GM23338 (cell line): Measurements from ENCODE around the gene CALR. TPM values are rescaled to one million over a fixed set of nuclear protein-coding genes. Genes with fewer than 3 reads are reported as not detected.

Experiments used
- CREB1 ChIP-seq: fragments of 250-450 bp; sonication (Bioruptor Pico); IDR thresholded peaks from 2 replicates; pipeline ENCODE4 v1.5.0; 2020; ENCODE audit warnings: low read depth, mild to moderate bottlenecking, moderate library complexity
- EZH2 ChIP-seq: fragments of 200-600 bp; sonication (generic); IDR thresholded peaks from one replicate; pipeline ENCODE4 v1.8.0; 2017; ENCODE audit warnings: antibody characterized with exemption, mild to moderate bottlenecking, low read depth; ENCODE audit not compliant: unreplicated experiment
- EZH2phosphoT487 ChIP-seq: fragments of 200-600 bp; sonication (generic); IDR thresholded peaks from one replicate; pipeline ENCODE4 v1.8.1; 2018; ENCODE audit warnings: antibody characterized with exemption; ENCODE audit not compliant: unreplicated experiment
- JUNB ChIP-seq: IDR thresholded peaks from one replicate; pipeline ENCODE4 v1.6.1; 2016; ENCODE audit warnings: antibody characterized with exemption; ENCODE audit not compliant: unreplicated experiment
- NANOG ChIP-seq: IDR thresholded peaks from 2 replicates; pipeline ENCODE4 v1.6.1; 2016; ENCODE audit warnings: antibody characterized with exemption, borderline replicate concordance
- POLR2AphosphoS5 ChIP-seq: IDR thresholded peaks from 2 replicates; pipeline ENCODE4 v1.6.1; 2016; ENCODE audit warnings: antibody characterized with exemption, low read depth
- STAT1 ChIP-seq: IDR thresholded peaks from one replicate; pipeline ENCODE4 v1.6.1; 2016; ENCODE audit warnings: antibody characterized with exemption; ENCODE audit not compliant: unreplicated experiment
- ZNF114 ChIP-seq: fragments of 250-450 bp; sonication (Bioruptor Pico); IDR thresholded peaks from 2 replicates; pipeline ENCODE4 v1.5.0; 2020; ENCODE audit warnings: mild to moderate bottlenecking, moderate library complexity
- polyA plus RNA-seq: library from polyadenylated mRNA; unstranded; fragments of >200 nt; fragmentation: Nextera tagmentation; extraction: Ambion mirVana; gene quantifications from 2 replicates; pipeline ENCODE4 v1.2.1, GENCODE V29; 2016
- total RNA-seq: library from RNA; depleted of rRNA; stranded (reverse); fragments of >200 nt; shearing (Covaris generic); gene quantifications from 2 replicates; pipeline ENCODE4 v1.2.3, GENCODE V29; 2014
- TF ChIP-seq, protein P1 (sequence below): fragments of 250-450 bp; sonication (Bioruptor Pico); IDR thresholded peaks from 2 replicates; pipeline ENCODE4 v1.5.0; 2020; ENCODE audit warnings: mild to moderate bottlenecking, moderate library complexity
- TF ChIP-seq, protein P2 (sequence below): IDR thresholded peaks from 2 replicates; pipeline ENCODE4 v1.6.1; 2016; ENCODE audit warnings: antibody characterized with exemption
- TF ChIP-seq, protein P3 (sequence below), 2 experiments: fragments of 200-600 bp in 1 of 2; sonication (generic) in 1 of 2; conservative IDR thresholded peaks; 2 replicates each; pipeline versions ENCODE4 v1.5.1 to v1.6.1; 2016 to 2017; ENCODE audit warnings: antibody characterized with exemption in 2 of 2, low read depth in 2 of 2, mild to moderate bottlenecking in 2 of 2, moderate library complexity in 1 of 2

Gene CALR
- total and polyA plus RNA-seq, 2 experiments from 2014 or later, result 760 to 1,131 TPM

DNA sequence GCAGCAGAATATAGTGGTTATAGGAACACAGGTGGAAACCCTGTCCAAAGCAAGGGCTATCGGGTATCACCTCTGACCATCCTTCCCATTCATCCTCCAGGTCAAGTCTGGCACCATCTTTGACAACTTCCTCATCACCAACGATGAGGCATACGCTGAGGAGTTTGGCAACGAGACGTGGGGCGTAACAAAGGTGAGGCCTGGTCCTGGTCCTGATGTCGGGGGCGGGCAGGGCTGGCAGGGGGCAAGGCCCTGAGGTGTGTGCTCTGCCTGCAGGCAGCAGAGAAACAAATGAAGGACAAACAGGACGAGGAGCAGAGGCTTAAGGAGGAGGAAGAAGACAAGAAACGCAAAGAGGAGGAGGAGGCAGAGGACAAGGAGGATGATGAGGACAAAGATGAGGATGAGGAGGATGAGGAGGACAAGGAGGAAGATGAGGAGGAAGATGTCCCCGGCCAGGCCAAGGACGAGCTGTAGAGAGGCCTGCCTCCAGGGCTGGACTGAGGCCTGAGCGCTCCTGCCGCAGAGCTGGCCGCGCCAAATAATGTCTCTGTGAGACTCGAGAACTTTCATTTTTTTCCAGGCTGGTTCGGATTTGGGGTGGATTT is 5.1 kb downstream of the CALR start (continued):
- TF ChIP-seq, protein P1, sequence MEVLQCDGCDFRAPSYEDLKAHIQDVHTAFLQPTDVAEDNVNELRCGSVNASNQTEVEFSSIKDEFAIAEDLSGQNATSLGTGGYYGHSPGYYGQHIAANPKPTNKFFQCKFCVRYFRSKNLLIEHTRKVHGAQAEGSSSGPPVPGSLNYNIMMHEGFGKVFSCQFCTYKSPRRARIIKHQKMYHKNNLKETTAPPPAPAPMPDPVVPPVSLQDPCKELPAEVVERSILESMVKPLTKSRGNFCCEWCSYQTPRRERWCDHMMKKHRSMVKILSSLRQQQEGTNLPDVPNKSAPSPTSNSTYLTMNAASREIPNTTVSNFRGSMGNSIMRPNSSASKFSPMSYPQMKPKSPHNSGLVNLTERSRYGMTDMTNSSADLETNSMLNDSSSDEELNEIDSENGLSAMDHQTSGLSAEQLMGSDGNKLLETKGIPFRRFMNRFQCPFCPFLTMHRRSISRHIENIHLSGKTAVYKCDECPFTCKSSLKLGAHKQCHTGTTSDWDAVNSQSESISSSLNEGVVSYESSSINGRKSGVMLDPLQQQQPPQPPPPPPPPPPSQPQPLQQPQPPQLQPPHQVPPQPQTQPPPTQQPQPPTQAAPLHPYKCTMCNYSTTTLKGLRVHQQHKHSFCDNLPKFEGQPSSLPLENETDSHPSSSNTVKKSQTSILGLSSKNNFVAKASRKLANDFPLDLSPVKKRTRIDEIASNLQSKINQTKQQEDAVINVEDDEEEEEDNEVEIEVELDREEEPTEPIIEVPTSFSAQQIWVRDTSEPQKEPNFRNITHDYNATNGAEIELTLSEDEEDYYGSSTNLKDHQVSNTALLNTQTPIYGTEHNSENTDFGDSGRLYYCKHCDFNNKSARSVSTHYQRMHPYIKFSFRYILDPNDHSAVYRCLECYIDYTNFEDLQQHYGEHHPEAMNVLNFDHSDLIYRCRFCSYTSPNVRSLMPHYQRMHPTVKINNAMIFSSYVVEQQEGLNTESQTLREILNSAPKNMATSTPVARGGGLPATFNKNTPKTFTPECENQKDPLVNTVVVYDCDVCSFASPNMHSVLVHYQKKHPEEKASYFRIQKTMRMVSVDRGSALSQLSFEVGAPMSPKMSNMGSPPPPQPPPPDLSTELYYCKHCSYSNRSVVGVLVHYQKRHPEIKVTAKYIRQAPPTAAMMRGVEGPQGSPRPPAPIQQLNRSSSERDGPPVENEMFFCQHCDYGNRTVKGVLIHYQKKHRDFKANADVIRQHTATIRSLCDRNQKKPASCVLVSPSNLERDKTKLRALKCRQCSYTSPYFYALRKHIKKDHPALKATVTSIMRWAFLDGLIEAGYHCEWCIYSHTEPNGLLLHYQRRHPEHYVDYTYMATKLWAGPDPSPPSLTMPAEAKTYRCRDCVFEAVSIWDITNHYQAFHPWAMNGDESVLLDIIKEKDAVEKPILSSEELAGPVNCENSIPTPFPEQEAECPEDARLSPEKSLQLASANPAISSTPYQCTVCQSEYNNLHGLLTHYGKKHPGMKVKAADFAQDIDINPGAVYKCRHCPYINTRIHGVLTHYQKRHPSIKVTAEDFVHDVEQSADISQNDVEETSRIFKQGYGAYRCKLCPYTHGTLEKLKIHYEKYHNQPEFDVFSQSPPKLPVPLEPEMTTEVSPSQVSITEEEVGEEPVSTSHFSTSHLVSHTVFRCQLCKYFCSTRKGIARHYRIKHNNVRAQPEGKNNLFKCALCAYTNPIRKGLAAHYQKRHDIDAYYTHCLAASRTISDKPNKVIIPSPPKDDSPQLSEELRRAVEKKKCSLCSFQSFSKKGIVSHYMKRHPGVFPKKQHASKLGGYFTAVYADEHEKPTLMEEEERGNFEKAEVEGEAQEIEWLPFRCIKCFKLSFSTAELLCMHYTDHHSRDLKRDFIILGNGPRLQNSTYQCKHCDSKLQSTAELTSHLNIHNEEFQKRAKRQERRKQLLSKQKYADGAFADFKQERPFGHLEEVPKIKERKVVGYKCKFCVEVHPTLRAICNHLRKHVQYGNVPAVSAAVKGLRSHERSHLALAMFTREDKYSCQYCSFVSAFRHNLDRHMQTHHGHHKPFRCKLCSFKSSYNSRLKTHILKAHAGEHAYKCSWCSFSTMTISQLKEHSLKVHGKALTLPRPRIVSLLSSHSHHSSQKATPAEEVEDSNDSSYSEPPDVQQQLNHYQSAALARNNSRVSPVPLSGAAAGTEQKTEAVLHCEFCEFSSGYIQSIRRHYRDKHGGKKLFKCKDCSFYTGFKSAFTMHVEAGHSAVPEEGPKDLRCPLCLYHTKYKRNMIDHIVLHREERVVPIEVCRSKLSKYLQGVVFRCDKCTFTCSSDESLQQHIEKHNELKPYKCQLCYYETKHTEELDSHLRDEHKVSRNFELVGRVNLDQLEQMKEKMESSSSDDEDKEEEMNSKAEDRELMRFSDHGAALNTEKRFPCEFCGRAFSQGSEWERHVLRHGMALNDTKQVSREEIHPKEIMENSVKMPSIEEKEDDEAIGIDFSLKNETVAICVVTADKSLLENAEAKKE (CRISPR knock-in tag), result no peak
- no peak for TF ChIP-seq ZNF114 (CRISPR knock-in tag)
- TF ChIP-seq, protein P2, sequence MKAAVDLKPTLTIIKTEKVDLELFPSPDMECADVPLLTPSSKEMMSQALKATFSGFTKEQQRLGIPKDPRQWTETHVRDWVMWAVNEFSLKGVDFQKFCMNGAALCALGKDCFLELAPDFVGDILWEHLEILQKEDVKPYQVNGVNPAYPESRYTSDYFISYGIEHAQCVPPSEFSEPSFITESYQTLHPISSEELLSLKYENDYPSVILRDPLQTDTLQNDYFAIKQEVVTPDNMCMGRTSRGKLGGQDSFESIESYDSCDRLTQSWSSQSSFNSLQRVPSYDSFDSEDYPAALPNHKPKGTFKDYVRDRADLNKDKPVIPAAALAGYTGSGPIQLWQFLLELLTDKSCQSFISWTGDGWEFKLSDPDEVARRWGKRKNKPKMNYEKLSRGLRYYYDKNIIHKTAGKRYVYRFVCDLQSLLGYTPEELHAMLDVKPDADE, result no peak
- TF ChIP-seq EZH2phosphoT487, result no peak
- TF ChIP-seq JUNB, result no peak
- TF ChIP-seq POLR2AphosphoS5, result no peak; the same call in 1 of the 2 replicates
- TF ChIP-seq NANOG, result no peak
- TF ChIP-seq STAT1, result no peak
- TF ChIP-seq, protein P3, sequence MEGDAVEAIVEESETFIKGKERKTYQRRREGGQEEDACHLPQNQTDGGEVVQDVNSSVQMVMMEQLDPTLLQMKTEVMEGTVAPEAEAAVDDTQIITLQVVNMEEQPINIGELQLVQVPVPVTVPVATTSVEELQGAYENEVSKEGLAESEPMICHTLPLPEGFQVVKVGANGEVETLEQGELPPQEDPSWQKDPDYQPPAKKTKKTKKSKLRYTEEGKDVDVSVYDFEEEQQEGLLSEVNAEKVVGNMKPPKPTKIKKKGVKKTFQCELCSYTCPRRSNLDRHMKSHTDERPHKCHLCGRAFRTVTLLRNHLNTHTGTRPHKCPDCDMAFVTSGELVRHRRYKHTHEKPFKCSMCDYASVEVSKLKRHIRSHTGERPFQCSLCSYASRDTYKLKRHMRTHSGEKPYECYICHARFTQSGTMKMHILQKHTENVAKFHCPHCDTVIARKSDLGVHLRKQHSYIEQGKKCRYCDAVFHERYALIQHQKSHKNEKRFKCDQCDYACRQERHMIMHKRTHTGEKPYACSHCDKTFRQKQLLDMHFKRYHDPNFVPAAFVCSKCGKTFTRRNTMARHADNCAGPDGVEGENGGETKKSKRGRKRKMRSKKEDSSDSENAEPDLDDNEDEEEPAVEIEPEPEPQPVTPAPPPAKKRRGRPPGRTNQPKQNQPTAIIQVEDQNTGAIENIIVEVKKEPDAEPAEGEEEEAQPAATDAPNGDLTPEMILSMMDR (conservative IDR thresholded peaks at IDR 0.05; ENCODE audit: low read depth in 2 of 2), result no peak
- no peak for TF ChIP-seq EZH2
- no peak for TF ChIP-seq CREB1 (CRISPR knock-in tag)
